Fibroblast of lung (primary cell): ENCODE measurements around the gene KCNJ4. TPM values are rescaled to one million over a fixed set of nuclear protein-coding genes. Genes with fewer than 3 reads are reported as not detected.
A peak's percentile ranks its signal among the peaks of the same experiment; 100 is the strongest.
"Not testable (repeated sequence)": the region's sequence is repeated elsewhere in the genome, so short reads cannot be mapped to it uniquely, and the experiment has no call there.

ENCODE experiments used
- DNase-seq, 2 donors: peaks; one replicate each; pipeline versions ENCODE4 v3.0.0 to v3.0.0-alpha.2; 2010; ENCODE audit warnings: low read depth in 2 of 2
- H2AFZ ChIP-seq: 2 replicates; pipeline ENCODE4 v1.5.1; 2012; ENCODE audit warnings: low read length, control low read depth, inconsistent platforms
- H3K27ac ChIP-seq: 2 replicates; pipeline ENCODE4 v1.5.1; 2011; ENCODE audit warnings: low read length, control low read depth; ENCODE audit not compliant: insufficient read depth
- H3K27me3 ChIP-seq: 2 replicates; pipeline ENCODE4 v1.5.1; 2011; ENCODE audit warnings: mild to moderate bottlenecking, low read length; ENCODE audit not compliant: control insufficient read depth, insufficient read depth
- H3K36me3 ChIP-seq: 2 replicates; pipeline ENCODE4 v1.5.1; 2011; ENCODE audit warnings: low read length; ENCODE audit not compliant: control insufficient read depth, insufficient read depth
- H3K4me1 ChIP-seq: 2 replicates; pipeline ENCODE4 v1.5.1; 2011; ENCODE audit warnings: low read length; ENCODE audit not compliant: control insufficient read depth, insufficient read depth; ENCODE audit errors: extremely low read depth
- H3K4me2 ChIP-seq: 2 replicates; pipeline ENCODE4 v1.5.1; 2011; ENCODE audit warnings: low read length, control low read depth; ENCODE audit not compliant: insufficient read depth; ENCODE audit errors: extremely low read depth
- H3K4me3 ChIP-seq, 4 experiments: fragments of 200-600 bp in 1 of 4; sonication (generic) in 1 of 4; replicated peaks in 1 of 4; 2 replicates each; pipeline ENCODE4 v1.5.1; 2011 to 2016; ENCODE audit warnings: low read length in 4 of 4, low read depth in 3 of 4, mild to moderate bottlenecking in 3 of 4, control low read depth in 2 of 4, inconsistent platforms in 1 of 4, mixed read lengths in 1 of 4; ENCODE audit not compliant: insufficient read depth in 1 of 4; ENCODE audit errors: control extremely low read depth in 1 of 4
- H3K79me2 ChIP-seq: 2 replicates; pipeline ENCODE4 v1.5.1; 2012; ENCODE audit warnings: mild to moderate bottlenecking, low read length, inconsistent platforms; ENCODE audit not compliant: control insufficient read depth, insufficient read depth
- H3K9ac ChIP-seq: 2 replicates; pipeline ENCODE4 v1.5.1; 2011; ENCODE audit warnings: mild to moderate bottlenecking, low read length, control low read depth; ENCODE audit not compliant: insufficient read depth
- H3K9me3 ChIP-seq: 2 replicates; pipeline ENCODE4 v1.5.1; 2012; ENCODE audit warnings: low read depth, low read length; ENCODE audit not compliant: control insufficient read depth, insufficient read depth
- H4K20me1 ChIP-seq: 2 replicates; pipeline ENCODE4 v1.5.1; 2011; ENCODE audit warnings: low read length; ENCODE audit not compliant: control insufficient read depth, insufficient read depth; ENCODE audit errors: extremely low read depth
- EZH2 ChIP-seq: IDR thresholded peaks from 2 replicates; pipeline ENCODE4 v1.5.1; 2012; ENCODE audit warnings: low read length, control low read depth, mild to moderate bottlenecking; ENCODE audit errors: missing control alignments
- polyA plus RNA-seq, 2 donors: library from polyadenylated mRNA; depleted of rRNA in 1 of 2; stranded (reverse) in 1 of 2; unstranded in 1 of 2; fragments of >200 nt; gene quantifications; 2 replicates each; pipeline ENCODE4 v1.2.1, GENCODE V29; 2011 to 2012; ENCODE audit warnings: missing spikeins in 1 of 2
- total RNA-seq: library from RNA; depleted of rRNA; stranded (reverse); fragments of >200 nt; gene quantifications from 2 replicates; pipeline ENCODE4 v1.2.1, GENCODE V29; 2014
- TF ChIP-seq, protein P1 (sequence below), 2 donors: IDR thresholded peaks in 1 of 2; conservative IDR thresholded peaks in 1 of 2; 1 replicate in 1 of 2; 2 replicates in 1 of 2; pipeline ENCODE4 v1.5.1; 2011 to 2012; ENCODE audit warnings: low read length in 2 of 2, control low read depth in 1 of 2, inconsistent platforms in 1 of 2, low read depth in 1 of 2, mild to moderate bottlenecking in 1 of 2

Gene KCNJ4
- total and polyA plus RNA-seq, 2 donors (not counting 1 experiment from before 2014, with no cell fraction given) = not detected

- peak in 1 of 2 donors; percentile 80 for DNase-seq
- Histone ChIP-seq H3K27ac (no peak overlapping the region), H3K9me3 (no peaks in the 10 kb centered on the region), H3K4me1 (no peaks in the 10 kb centered on the region), H3K4me2 (no peak overlapping the region), H3K79me2 (no peaks in the 10 kb centered on the region), H3K36me3 (no peaks in the 10 kb centered on the region), H4K20me1 (no peaks in the 10 kb centered on the region), H3K4me3 (no peak overlapping the region), H3K9ac (no peak overlapping the region), H2AFZ (no peak overlapping the region), H3K27me3 (no peaks in the 10 kb centered on the region)
- TF ChIP-seq EZH2 = no peak
- TF ChIP-seq, protein P1, sequence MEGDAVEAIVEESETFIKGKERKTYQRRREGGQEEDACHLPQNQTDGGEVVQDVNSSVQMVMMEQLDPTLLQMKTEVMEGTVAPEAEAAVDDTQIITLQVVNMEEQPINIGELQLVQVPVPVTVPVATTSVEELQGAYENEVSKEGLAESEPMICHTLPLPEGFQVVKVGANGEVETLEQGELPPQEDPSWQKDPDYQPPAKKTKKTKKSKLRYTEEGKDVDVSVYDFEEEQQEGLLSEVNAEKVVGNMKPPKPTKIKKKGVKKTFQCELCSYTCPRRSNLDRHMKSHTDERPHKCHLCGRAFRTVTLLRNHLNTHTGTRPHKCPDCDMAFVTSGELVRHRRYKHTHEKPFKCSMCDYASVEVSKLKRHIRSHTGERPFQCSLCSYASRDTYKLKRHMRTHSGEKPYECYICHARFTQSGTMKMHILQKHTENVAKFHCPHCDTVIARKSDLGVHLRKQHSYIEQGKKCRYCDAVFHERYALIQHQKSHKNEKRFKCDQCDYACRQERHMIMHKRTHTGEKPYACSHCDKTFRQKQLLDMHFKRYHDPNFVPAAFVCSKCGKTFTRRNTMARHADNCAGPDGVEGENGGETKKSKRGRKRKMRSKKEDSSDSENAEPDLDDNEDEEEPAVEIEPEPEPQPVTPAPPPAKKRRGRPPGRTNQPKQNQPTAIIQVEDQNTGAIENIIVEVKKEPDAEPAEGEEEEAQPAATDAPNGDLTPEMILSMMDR (conservative IDR thresholded peaks at IDR 0.05 in 1 of 2, IDR thresholded peaks at IDR 0.05 in 1 of 2; ENCODE audit: low read depth in 1 of 2, low read length in 2 of 2) = no peak
These were observed 51.2 kb downstream of the KCNJ4 start for GRCh38 chr22:38403812-38404211.

GRCh38 chr22:38402204-38402603 lies 52.8 kb downstream of the KCNJ4 start:
- H3K79me2 ChIP-seq = no peaks in the 10 kb centered on the region
- H3K27me3 ChIP-seq = no peaks in the 10 kb centered on the region
- H3K9ac ChIP-seq = no peak overlapping the region
- DNase-seq = no peak
- no peak overlapping the region for H3K4me3 ChIP-seq
- H3K9me3 ChIP-seq = no peaks in the 10 kb centered on the region
- H3K36me3 ChIP-seq = no peaks in the 10 kb centered on the region
- H4K20me1 ChIP-seq = no peaks in the 10 kb centered on the region
- no peak overlapping the region for H3K27ac ChIP-seq
- TF ChIP-seq, protein P1 (conservative IDR thresholded peaks at IDR 0.05 in 1 of 2, IDR thresholded peaks at IDR 0.05 in 1 of 2; ENCODE audit: low read depth in 1 of 2, low read length in 2 of 2) = no peak
- TF ChIP-seq EZH2 = no peak
- H3K4me1 ChIP-seq = no peaks in the 10 kb centered on the region
- no peak overlapping the region for H3K4me2 ChIP-seq
- H2AFZ ChIP-seq = no peak overlapping the region

GRCh38 chr22:38401336-38402084 lies 53.5 kb downstream of the KCNJ4 start:
- Histone ChIP-seq H3K36me3 (no peaks in the 10 kb centered on the region), H3K27me3 (no peaks in the 10 kb centered on the region), H2AFZ (no peak overlapping the region), H4K20me1 (no peaks in the 10 kb centered on the region), H3K4me3 (no peak overlapping the region), H3K9ac (no peak overlapping the region), H3K27ac (no peak overlapping the region), H3K9me3 (no peaks in the 10 kb centered on the region), H3K4me1 (no peaks in the 10 kb centered on the region), H3K4me2 (no peak overlapping the region), H3K79me2 (peaks cover 2% of the 10 kb centered on the region)
- TF ChIP-seq, protein P1 (conservative IDR thresholded peaks at IDR 0.05 in 1 of 2, IDR thresholded peaks at IDR 0.05 in 1 of 2; ENCODE audit: low read depth in 1 of 2, low read length in 2 of 2) = no peak
- TF ChIP-seq EZH2 = no peak
- no peak for DNase-seq

DNA sequence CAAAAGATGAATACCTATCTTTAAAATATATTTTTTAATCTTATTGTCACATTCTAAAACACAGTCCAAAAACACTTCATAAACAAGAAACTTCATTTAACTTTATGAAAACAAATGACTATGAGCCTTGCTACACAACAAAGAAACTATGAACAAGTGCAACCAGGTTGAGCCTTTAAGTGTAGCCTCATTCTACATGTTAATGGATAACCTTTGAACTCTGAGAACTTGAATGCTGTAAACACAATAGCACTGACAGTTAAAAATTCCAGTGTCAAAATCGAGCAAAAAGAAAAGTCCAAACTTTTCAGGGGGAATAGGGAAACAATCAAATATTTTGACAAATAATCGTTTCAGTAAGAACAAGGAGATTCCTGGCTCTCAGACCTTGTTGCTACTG lies 54.7 kb downstream of the KCNJ4 start:
- not testable (repeated sequence) for H3K4me2 ChIP-seq, H3K9me3 ChIP-seq, DNase-seq, H3K9ac ChIP-seq, H4K20me1 ChIP-seq, H3K4me1 ChIP-seq, H3K27me3 ChIP-seq, H2AFZ ChIP-seq, H3K4me3 ChIP-seq, H3K79me2 ChIP-seq, H3K36me3 ChIP-seq, H3K27ac ChIP-seq
